Activated CD8-positive, alpha-beta memory T cell treated with anti-CD3 and anti-CD28 coated beads for 4 hours (primary cell): ENCODE data around the gene TBX20.
"Not testable (repeated sequence)": the region's sequence is repeated elsewhere in the genome, so short reads cannot be mapped to it uniquely, and the experiment has no call there.

ENCODE experiments used
- DNase-seq, 2 donors: peaks; one replicate each; pipeline ENCODE4 v3.0.0-alpha.2; 2020; ENCODE audit warnings: low read depth in 2 of 2

Gene TBX20

DNA sequence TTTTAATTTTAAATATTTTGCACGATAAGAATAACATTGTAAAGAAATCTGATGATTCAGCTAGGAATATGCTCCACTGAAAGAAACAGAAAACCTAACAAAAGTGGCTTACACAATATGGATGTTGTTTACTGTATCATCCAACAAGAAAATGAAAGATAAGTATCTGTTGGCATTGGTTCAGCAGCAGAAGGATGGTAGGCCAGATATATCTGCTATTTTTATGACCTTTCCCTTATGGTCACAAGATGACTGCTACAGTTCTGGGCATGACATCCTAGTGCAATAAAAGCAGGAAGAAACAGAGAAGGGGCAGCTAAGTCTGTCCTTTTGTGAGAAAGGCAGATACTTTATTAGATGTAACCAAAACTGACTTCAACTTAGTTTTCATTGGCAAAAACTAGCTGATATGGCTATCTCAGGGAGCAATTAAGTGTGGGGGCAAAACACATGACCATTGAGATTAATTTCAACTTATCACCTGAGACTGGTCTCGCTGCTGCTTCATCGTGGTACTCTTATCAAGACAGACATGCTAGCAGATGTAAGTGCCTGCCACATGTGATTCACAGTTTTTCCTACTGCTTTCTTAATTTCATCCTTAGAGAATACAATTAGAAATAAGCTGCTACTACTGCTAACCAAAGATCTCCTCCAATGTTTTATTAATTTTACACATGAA, 92.7 kb downstream of the TBX20 start:
- DNase-seq: not testable (repeated sequence)
